ENCODE results near the gene RNF166.

Gene RNF166

GRCh38 chr16:88733630-88734360 lies 27.6 kb upstream of the RNF166 start:
- Mint-ChIP-seq H3K4me3 (no peak overlapping the region), H3K27ac (no peak overlapping the region), H3K4me1 (ENCODE audit: low read depth) (peaks cover 2% of the 10 kb centered on the region)

GRCh38 chr16:88732961-88733294 lies 26.7 kb upstream of the RNF166 start:
- Mint-ChIP-seq H3K9me3 (ENCODE audit: low read depth) (no peaks in the 10 kb centered on the region), H3K4me3 (no peak overlapping the region), H3K27ac (no peak overlapping the region)

More at GRCh38 chr16:88733630-88734360, 27.6 kb upstream of the RNF166 start:
- Mint-ChIP-seq H3K36me3 (no peaks in the 10 kb centered on the region), H3K27me3 (no peaks in the 10 kb centered on the region), H3K9me3 (ENCODE audit: low read depth) (no peaks in the 10 kb centered on the region)

GRCh38 chr16:88732172-88732960 lies 26.2 kb upstream of the RNF166 start:
- Mint-ChIP-seq H3K4me1 (ENCODE audit: low read depth) (peaks cover 2% of the 10 kb centered on the region), H3K4me3 (no peak overlapping the region), H3K36me3 (no peaks in the 10 kb centered on the region), H3K27me3 (no peaks in the 10 kb centered on the region), H3K27ac (no peak overlapping the region), H3K9me3 (ENCODE audit: low read depth) (no peaks in the 10 kb centered on the region)

More at GRCh38 chr16:88732961-88733294, 26.7 kb upstream of the RNF166 start:
- Mint-ChIP-seq H3K27me3 (no peaks in the 10 kb centered on the region), H3K4me1 (ENCODE audit: low read depth) (peaks cover 2% of the 10 kb centered on the region), H3K36me3 (no peaks in the 10 kb centered on the region)

- H3K4me1 Mint-ChIP-seq (ENCODE audit: low read depth): peaks cover 2% of the 10 kb centered on the region
- no peaks in the 10 kb centered on the region for H3K27me3 Mint-ChIP-seq
- no peaks in the 10 kb centered on the region for H3K36me3 Mint-ChIP-seq
- H3K9me3 Mint-ChIP-seq (ENCODE audit: low read depth): no peaks in the 10 kb centered on the region
- H3K27ac Mint-ChIP-seq: no peak overlapping the region
- no peak overlapping the region for H3K4me3 Mint-ChIP-seq
Observed at GRCh38 chr16:88731699-88732098, 25.5 kb upstream of the RNF166 start.

- Mint-ChIP-seq H3K27me3 (no peaks in the 10 kb centered on the region), H3K36me3 (no peaks in the 10 kb centered on the region), H3K27ac (no peak overlapping the region)
Observed at GRCh38 chr16:88730632-88731607, 24.7 kb upstream of the RNF166 start.

GRCh38 chr16:88727871-88728270 lies 21.7 kb upstream of the RNF166 start:
- no peak overlapping the region for H3K4me3 Mint-ChIP-seq
- H3K4me1 Mint-ChIP-seq (ENCODE audit: low read depth): peaks cover 2% of the 10 kb centered on the region
- no peaks in the 10 kb centered on the region for H3K27me3 Mint-ChIP-seq
- H3K36me3 Mint-ChIP-seq: no peaks in the 10 kb centered on the region
- H3K9me3 Mint-ChIP-seq (ENCODE audit: low read depth): no peaks in the 10 kb centered on the region
- no peak overlapping the region for H3K27ac Mint-ChIP-seq

More at GRCh38 chr16:88730632-88731607, 24.7 kb upstream of the RNF166 start:
- Mint-ChIP-seq H3K4me1 (ENCODE audit: low read depth) (peaks cover 2% of the 10 kb centered on the region), H3K4me3 (no peak overlapping the region), H3K9me3 (ENCODE audit: low read depth) (no peaks in the 10 kb centered on the region)

- no peaks in the 10 kb centered on the region for H3K36me3 Mint-ChIP-seq
- H3K27me3 Mint-ChIP-seq: no peaks in the 10 kb centered on the region
- peaks cover 2% of the 10 kb centered on the region for H3K4me1 Mint-ChIP-seq (ENCODE audit: low read depth)
- H3K9me3 Mint-ChIP-seq (ENCODE audit: low read depth): no peaks in the 10 kb centered on the region
- H3K4me3 Mint-ChIP-seq: no peak overlapping the region
- no peak overlapping the region for H3K27ac Mint-ChIP-seq
Observed at GRCh38 chr16:88726981-88727380, 20.8 kb upstream of the RNF166 start.

- H3K36me3 Mint-ChIP-seq: no peaks in the 10 kb centered on the region
- no peak overlapping the region for H3K27ac Mint-ChIP-seq
- H3K4me1 Mint-ChIP-seq (ENCODE audit: low read depth): peaks cover 2% of the 10 kb centered on the region
- no peak overlapping the region for H3K4me3 Mint-ChIP-seq
- no peaks in the 10 kb centered on the region for H3K27me3 Mint-ChIP-seq
- H3K9me3 Mint-ChIP-seq (ENCODE audit: low read depth): no peaks in the 10 kb centered on the region
Observed at GRCh38 chr16:88726408-88726749, 20.2 kb upstream of the RNF166 start.

GRCh38 chr16:88725609-88726407 lies 19.6 kb upstream of the RNF166 start:
- Mint-ChIP-seq H3K27me3 (no peaks in the 10 kb centered on the region), H3K9me3 (ENCODE audit: low read depth) (no peaks in the 10 kb centered on the region), H3K27ac (no peak overlapping the region), H3K36me3 (no peaks in the 10 kb centered on the region), H3K4me3 (no peak overlapping the region), H3K4me1 (ENCODE audit: low read depth) (no peaks in the 10 kb centered on the region)

- Mint-ChIP-seq H3K36me3 (no peaks in the 10 kb centered on the region), H3K27ac (no peak overlapping the region), H3K27me3 (no peaks in the 10 kb centered on the region), H3K9me3 (ENCODE audit: low read depth) (no peaks in the 10 kb centered on the region), H3K4me3 (no peak overlapping the region), H3K4me1 (ENCODE audit: low read depth) (no peaks in the 10 kb centered on the region)
Observed at GRCh38 chr16:88724855-88725555, 18.8 kb upstream of the RNF166 start.

- Mint-ChIP-seq H3K36me3 (no peaks in the 10 kb centered on the region), H3K27ac (no peak overlapping the region), H3K4me3 (no peak overlapping the region)
Observed at GRCh38 chr16:88723911-88724310, 17.7 kb upstream of the RNF166 start.

GRCh38 chr16:88723507-88723887 lies 17.3 kb upstream of the RNF166 start:
- Mint-ChIP-seq H3K4me1 (ENCODE audit: low read depth) (no peaks in the 10 kb centered on the region), H3K27me3 (no peaks in the 10 kb centered on the region), H3K36me3 (no peaks in the 10 kb centered on the region), H3K4me3 (no peak overlapping the region), H3K27ac (no peak overlapping the region), H3K9me3 (ENCODE audit: low read depth) (no peaks in the 10 kb centered on the region)

More at GRCh38 chr16:88723911-88724310, 17.7 kb upstream of the RNF166 start:
- Mint-ChIP-seq H3K4me1 (ENCODE audit: low read depth) (no peaks in the 10 kb centered on the region), H3K27me3 (no peaks in the 10 kb centered on the region), H3K9me3 (ENCODE audit: low read depth) (no peaks in the 10 kb centered on the region)

- H3K36me3 Mint-ChIP-seq: no peaks in the 10 kb centered on the region
Observed at GRCh38 chr16:88722784-88723506, 16.7 kb upstream of the RNF166 start.

More at GRCh38 chr16:88722784-88723506, 16.7 kb upstream of the RNF166 start:
- Mint-ChIP-seq H3K4me1 (ENCODE audit: low read depth) (no peaks in the 10 kb centered on the region), H3K9me3 (ENCODE audit: low read depth) (no peaks in the 10 kb centered on the region), H3K4me3 (no peak overlapping the region), H3K27ac (no peak overlapping the region), H3K27me3 (no peaks in the 10 kb centered on the region)

Data from activated naive CD8-positive, alpha-beta T cell (primary cell).